ENCODE results near the gene WNT1. TPM values are rescaled to one million over a fixed set of nuclear protein-coding genes. Genes with fewer than 3 reads are reported as not detected.

The WNT1 gene
- total and polyA plus RNA-seq, 9 of the 15 experiments (the other 6 are each of a cell fraction or from before 2014, with no cell fraction given) = not detected

GRCh38 chr12:48936379-48936979 is 41.6 kb upstream of the WNT1 start (continued):
- TF ChIP-seq NFE2L1 (tag; IDR thresholded peaks at IDR 0.05; ENCODE audit: borderline replicate concordance, low read depth) (no peak), XRCC3 (IDR thresholded peaks at IDR 0.05) (no peak), FOXK1 (CRISPR knock-in tag; IDR thresholded peaks at IDR 0.05; ENCODE audit: borderline replicate concordance) (no peak), PTBP1 (IDR thresholded peaks at IDR 0.05; ENCODE audit: low read depth, low read length) (no peak), TSHZ1 (CRISPR knock-in tag; IDR thresholded peaks at IDR 0.05) (no peak), MAZ (CRISPR knock-in tag; conservative IDR thresholded peaks at IDR 0.05 in 1 of 2, IDR thresholded peaks at IDR 0.05 in 1 of 2) (0 out of 4 replicates have a peak, but pooled peaks of 1 of the 2 experiments have one; percentile 40), FOXJ3 (CRISPR knock-in tag; IDR thresholded peaks at IDR 0.05) (no peak), CTCFL (IDR thresholded peaks at IDR 0.05; ENCODE audit: borderline replicate concordance, insufficient read depth, low read depth, low read length, poor library complexity, severe bottlenecking) (peak; percentile 69), CTCF (IDR thresholded peaks at IDR 0.05 in 2 of 3, conservative IDR thresholded peaks at IDR 0.05 in 1 of 3; ENCODE audit: insufficient read depth in 2 of 3, low read depth in 1 of 3, low read length in 3 of 3) (peak; percentile 81 to 93 (median 84)), GABPB1 (CRISPR knock-in tag; IDR thresholded peaks at IDR 0.05) (no peak), BCL6 (CRISPR knock-in tag; IDR thresholded peaks at IDR 0.05) (no peak), MXI1 (IDR thresholded peaks at IDR 0.05; ENCODE audit: low read depth, low read length) (no peak), ZNF398 (CRISPR knock-in tag; IDR thresholded peaks at IDR 0.05) (no peak), ZNF561 (CRISPR knock-in tag; conservative IDR thresholded peaks at IDR 0.05) (no peak), IRF1 (CRISPR knock-in tag; IDR thresholded peaks at IDR 0.05; ENCODE audit: borderline replicate concordance) (no peak), ZNF551 (CRISPR knock-in tag; IDR thresholded peaks at IDR 0.05) (no peak)

All from K562 (cell line).